GM12892 (cell line): Measurements from ENCODE around the gene WDR1.

ENCODE experiments used
- POLR2A ChIP-seq: IDR thresholded peaks from 2 replicates; pipeline ENCODE4 v1.6.1; 2011; ENCODE audit warnings: low read depth, low read length, control low read depth
- POLR2AphosphoS5 ChIP-seq: IDR thresholded peaks from 2 replicates; pipeline ENCODE4 v1.6.1; 2011; ENCODE audit warnings: low read depth, low read length, control low read depth

DNA sequence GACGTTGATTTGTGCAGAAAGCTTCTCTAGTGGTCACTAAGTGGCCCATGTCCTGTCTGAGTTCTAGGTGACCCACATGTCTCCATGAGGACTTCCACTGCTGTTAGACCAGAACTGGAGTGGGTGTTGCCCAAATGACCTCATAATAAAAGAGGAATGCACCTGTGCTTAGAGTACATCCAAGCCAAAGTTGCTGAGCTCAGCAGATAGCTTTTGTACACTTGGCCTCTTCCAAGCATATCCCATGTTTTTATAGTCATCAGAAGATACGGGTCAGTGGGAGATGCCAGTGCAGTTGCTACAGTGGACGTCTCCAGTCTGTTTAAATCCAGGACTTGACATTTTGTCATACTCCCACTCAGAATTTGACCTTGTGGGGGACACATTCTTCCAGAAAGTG is 37.6 kb upstream of the WDR1 start:
- TF ChIP-seq POLR2AphosphoS5 (no peak), POLR2A (no peak)
